MM.1S (cell line): ENCODE measurements around the gene JMJD7.

Experiments used
- EZH2 ChIP-seq: fragments of 300-600 bp; sonication (generic); optimal IDR thresholded peaks from 2 replicates; pipeline ENCODE3; 2017; ENCODE audit warnings: low read depth, mild to moderate bottlenecking, antibody characterized with exemption, low read length, mixed read lengths
- EZH2phosphoT487 ChIP-seq: fragments of 300-600 bp; sonication (generic); IDR thresholded peaks from 2 replicates; pipeline ENCODE4 v1.6.1; 2018; ENCODE audit warnings: antibody characterized with exemption, low read length
- TF ChIP-seq, protein P1 (sequence below): fragments of 300-600 bp; sonication (generic); IDR thresholded peaks from 2 replicates; pipeline ENCODE4 v1.5.1; 2016; ENCODE audit warnings: antibody characterized with exemption, low read length, mixed read lengths

DNA sequence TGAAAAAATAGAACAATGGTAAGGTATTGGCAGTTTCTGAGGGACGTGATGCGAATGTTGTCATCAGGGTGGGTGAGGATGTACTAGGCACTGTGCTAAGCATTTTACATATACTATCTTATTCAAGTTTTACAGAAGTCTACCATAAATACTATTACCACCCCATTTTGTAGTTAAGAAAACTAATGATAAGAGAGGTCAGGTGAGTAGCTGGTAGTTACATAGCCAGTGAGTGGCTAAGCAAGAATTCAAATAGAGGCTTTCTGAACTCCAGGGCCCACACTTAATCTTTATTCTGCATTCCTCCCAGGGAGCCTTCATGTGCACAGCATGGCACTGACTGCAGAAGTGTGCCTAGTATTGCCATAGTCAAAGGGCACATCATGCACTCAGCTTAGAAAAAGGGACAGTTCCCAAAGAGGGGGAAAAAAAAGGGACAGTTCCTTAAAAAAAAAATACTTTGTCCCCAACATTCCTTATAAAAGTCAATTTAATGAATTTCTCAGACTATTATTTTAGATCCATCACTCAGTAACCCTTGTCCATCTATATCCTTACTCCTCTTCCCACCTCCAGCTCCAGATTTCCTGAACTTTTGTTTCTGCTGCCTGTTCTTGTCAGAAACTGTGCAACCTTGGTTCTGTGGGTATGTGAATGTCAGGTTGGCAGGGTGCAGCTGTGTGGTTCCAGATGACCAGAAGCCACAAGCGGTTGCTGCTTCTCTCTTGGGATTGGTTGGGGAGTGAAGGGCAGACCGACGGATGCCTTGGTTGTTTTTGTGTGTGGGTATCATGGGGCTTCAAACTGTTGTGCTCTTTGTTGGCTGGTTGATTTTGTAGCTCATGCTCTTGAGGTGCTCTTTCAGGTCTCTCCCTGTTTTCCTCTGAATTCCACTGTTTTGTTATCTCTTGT lies 45.3 kb upstream of the JMJD7 start:
- TF ChIP-seq EZH2, result no peak
- TF ChIP-seq, protein P1, sequence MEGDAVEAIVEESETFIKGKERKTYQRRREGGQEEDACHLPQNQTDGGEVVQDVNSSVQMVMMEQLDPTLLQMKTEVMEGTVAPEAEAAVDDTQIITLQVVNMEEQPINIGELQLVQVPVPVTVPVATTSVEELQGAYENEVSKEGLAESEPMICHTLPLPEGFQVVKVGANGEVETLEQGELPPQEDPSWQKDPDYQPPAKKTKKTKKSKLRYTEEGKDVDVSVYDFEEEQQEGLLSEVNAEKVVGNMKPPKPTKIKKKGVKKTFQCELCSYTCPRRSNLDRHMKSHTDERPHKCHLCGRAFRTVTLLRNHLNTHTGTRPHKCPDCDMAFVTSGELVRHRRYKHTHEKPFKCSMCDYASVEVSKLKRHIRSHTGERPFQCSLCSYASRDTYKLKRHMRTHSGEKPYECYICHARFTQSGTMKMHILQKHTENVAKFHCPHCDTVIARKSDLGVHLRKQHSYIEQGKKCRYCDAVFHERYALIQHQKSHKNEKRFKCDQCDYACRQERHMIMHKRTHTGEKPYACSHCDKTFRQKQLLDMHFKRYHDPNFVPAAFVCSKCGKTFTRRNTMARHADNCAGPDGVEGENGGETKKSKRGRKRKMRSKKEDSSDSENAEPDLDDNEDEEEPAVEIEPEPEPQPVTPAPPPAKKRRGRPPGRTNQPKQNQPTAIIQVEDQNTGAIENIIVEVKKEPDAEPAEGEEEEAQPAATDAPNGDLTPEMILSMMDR, result no peak
- no peak for TF ChIP-seq EZH2phosphoT487
